ENCODE measurements around the gene RFLNA. TPM values are rescaled to one million over a fixed set of nuclear protein-coding genes. Genes with fewer than 3 reads are reported as not detected.

RFLNA gene
- total and polyA plus RNA-seq, 2 experiments from 2014 or later, result 57.8 to 67.8 TPM

GRCh38 chr12:124279315-124279714 lies 15.6 kb upstream of the RFLNA start:
- H3K79me2 ChIP-seq, result no peaks in the 10 kb centered on the region
- H3K9me2 ChIP-seq (replicated peaks; ENCODE audit: insufficient read depth), result no peaks in the 10 kb centered on the region
- WGBS (ENCODE audit: low lambda C conversion rate, missing lambda C conversion rate), result 85% methylated on average over 11 of the region's 11 CpGs
- H3K4me1 ChIP-seq (ENCODE audit: insufficient read depth), result peaks cover 29% of the 10 kb centered on the region
- no peaks in the 10 kb centered on the region for H3K36me3 ChIP-seq (replicated peaks; ENCODE audit: insufficient read depth, low read depth)
- H3K4me2 ChIP-seq, result peak overlapping the region; percentile 39
- no peak for TF ChIP-seq CTCF (IDR thresholded peaks at IDR 0.05; ENCODE audit: poor library complexity)
- TF ChIP-seq EZH2 (IDR thresholded peaks at IDR 0.05; ENCODE audit: borderline replicate concordance), result no peak
- TF ChIP-seq EZH2phosphoT487 (IDR thresholded peaks at IDR 0.05; ENCODE audit: low read depth, severe bottlenecking, unreplicated experiment), result no peak
- H3K27me3 ChIP-seq, result no peaks in the 10 kb centered on the region
- no peaks in the 10 kb centered on the region for H4K20me1 ChIP-seq (ENCODE audit: insufficient read depth, poor library complexity, severe bottlenecking)
- no peak overlapping the region for H2AFZ ChIP-seq
- peak overlapping the region; percentile 55 for H3K27ac ChIP-seq
- no peaks in the 10 kb centered on the region for H3K9me3 ChIP-seq (ENCODE audit: low read depth)
- no peak overlapping the region for H3K4me3 ChIP-seq
- DNase-seq (ENCODE audit: low spot score), result no peak

- no peak for DNase-seq (ENCODE audit: low spot score)
- no peaks in the 10 kb centered on the region for H4K20me1 ChIP-seq (ENCODE audit: insufficient read depth, poor library complexity, severe bottlenecking)
- H3K9me2 ChIP-seq (replicated peaks; ENCODE audit: insufficient read depth), result no peaks in the 10 kb centered on the region
- H3K36me3 ChIP-seq (replicated peaks; ENCODE audit: insufficient read depth, low read depth), result no peaks in the 10 kb centered on the region
- no peak overlapping the region for H3K4me2 ChIP-seq
- 83% methylated on average over 17 of the region's 19 CpGs for WGBS (ENCODE audit: low lambda C conversion rate, missing lambda C conversion rate)
- H3K27me3 ChIP-seq, result no peaks in the 10 kb centered on the region
- H3K79me2 ChIP-seq, result no peaks in the 10 kb centered on the region
- H3K27ac ChIP-seq, result peak overlapping the region; percentile 55
- peaks cover 29% of the 10 kb centered on the region for H3K4me1 ChIP-seq (ENCODE audit: insufficient read depth)
- no peaks in the 10 kb centered on the region for H3K9me3 ChIP-seq (ENCODE audit: low read depth)
- H3K4me3 ChIP-seq, result no peak overlapping the region
- H2AFZ ChIP-seq, result no peak overlapping the region
- TF ChIP-seq CTCF (IDR thresholded peaks at IDR 0.05; ENCODE audit: poor library complexity), result no peak
- no peak for TF ChIP-seq EZH2phosphoT487 (IDR thresholded peaks at IDR 0.05; ENCODE audit: low read depth, severe bottlenecking, unreplicated experiment)
- TF ChIP-seq EZH2 (IDR thresholded peaks at IDR 0.05; ENCODE audit: borderline replicate concordance), result no peak
Observed at GRCh38 chr12:124279846-124280360, 15.0 kb upstream of the RFLNA start.

- 95% methylated on average over 2 of the region's 2 CpGs for WGBS (ENCODE audit: low lambda C conversion rate, missing lambda C conversion rate)
- H4K20me1 ChIP-seq (ENCODE audit: insufficient read depth, poor library complexity, severe bottlenecking), result no peaks in the 10 kb centered on the region
- no peaks in the 10 kb centered on the region for H3K79me2 ChIP-seq
- no peak overlapping the region for H2AFZ ChIP-seq
- H3K27me3 ChIP-seq, result no peaks in the 10 kb centered on the region
- H3K4me3 ChIP-seq, result no peak overlapping the region
- H3K9me2 ChIP-seq (replicated peaks; ENCODE audit: insufficient read depth), result no peaks in the 10 kb centered on the region
- TF ChIP-seq CTCF (IDR thresholded peaks at IDR 0.05; ENCODE audit: poor library complexity) (no peak), EZH2 (IDR thresholded peaks at IDR 0.05; ENCODE audit: borderline replicate concordance) (no peak), EZH2phosphoT487 (IDR thresholded peaks at IDR 0.05; ENCODE audit: low read depth, severe bottlenecking, unreplicated experiment) (no peak)
- H3K4me1 ChIP-seq (ENCODE audit: insufficient read depth), result peaks cover 29% of the 10 kb centered on the region
- no peaks in the 10 kb centered on the region for H3K9me3 ChIP-seq (ENCODE audit: low read depth)
- H3K36me3 ChIP-seq (replicated peaks; ENCODE audit: insufficient read depth, low read depth), result no peaks in the 10 kb centered on the region
- no peak overlapping the region for H3K27ac ChIP-seq
- no peak overlapping the region for H3K4me2 ChIP-seq
- DNase-seq (ENCODE audit: low spot score), result no peak
Observed at GRCh38 chr12:124281309-124281708, 13.6 kb upstream of the RFLNA start.
